GM21529 (cell line): Measurements from ENCODE around the gene LIMS2.

Experiments used
- ATAC-seq: cut with Tn5 transposase; IDR thresholded peaks from one replicate; pipeline ENCODE4 v1.9.1; 2021; ENCODE audit not compliant: unreplicated experiment

The LIMS2 gene

DNA sequence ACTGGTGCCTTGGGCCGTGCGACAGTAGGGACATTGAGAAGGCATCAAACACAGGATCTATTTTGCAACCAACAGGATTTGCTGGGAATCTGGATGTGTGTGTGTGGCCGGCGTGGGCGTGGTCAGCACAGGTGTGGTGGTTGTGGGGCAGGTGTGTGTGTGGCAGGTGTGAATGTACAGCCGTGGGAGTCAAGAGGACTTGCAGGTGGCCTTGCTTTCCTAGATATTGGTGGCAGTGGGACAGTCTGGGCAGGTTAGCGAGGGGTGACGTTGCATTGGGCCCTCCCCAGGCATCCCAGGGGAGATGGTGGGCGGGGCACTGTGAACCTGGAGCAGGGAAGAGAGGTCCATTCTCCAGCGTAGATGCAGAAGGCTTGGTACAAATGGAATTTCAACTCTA is 3.2 kb upstream of the LIMS2 start:
- ATAC-seq: no peak

DNA sequence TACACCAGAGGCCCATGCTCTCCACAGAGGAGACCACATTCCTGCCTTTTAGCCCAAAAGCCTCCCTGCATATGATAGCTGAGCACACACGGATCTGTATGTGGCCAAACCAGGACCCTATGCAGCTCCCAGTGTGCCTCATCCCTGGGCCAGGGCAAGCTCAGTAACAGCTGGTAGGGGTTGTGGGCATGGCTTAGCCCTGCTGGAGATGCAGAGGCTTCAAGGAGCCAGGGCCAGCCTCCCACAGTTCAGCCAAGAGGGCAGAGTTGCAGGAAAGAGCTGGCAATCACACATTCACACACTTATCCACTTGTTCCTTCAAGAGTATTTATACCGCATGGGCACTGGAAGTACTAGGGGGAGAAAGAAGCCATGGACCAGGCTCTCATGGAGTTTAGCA is 1.6 kb upstream of the LIMS2 start:
- ATAC-seq: no peak

DNA sequence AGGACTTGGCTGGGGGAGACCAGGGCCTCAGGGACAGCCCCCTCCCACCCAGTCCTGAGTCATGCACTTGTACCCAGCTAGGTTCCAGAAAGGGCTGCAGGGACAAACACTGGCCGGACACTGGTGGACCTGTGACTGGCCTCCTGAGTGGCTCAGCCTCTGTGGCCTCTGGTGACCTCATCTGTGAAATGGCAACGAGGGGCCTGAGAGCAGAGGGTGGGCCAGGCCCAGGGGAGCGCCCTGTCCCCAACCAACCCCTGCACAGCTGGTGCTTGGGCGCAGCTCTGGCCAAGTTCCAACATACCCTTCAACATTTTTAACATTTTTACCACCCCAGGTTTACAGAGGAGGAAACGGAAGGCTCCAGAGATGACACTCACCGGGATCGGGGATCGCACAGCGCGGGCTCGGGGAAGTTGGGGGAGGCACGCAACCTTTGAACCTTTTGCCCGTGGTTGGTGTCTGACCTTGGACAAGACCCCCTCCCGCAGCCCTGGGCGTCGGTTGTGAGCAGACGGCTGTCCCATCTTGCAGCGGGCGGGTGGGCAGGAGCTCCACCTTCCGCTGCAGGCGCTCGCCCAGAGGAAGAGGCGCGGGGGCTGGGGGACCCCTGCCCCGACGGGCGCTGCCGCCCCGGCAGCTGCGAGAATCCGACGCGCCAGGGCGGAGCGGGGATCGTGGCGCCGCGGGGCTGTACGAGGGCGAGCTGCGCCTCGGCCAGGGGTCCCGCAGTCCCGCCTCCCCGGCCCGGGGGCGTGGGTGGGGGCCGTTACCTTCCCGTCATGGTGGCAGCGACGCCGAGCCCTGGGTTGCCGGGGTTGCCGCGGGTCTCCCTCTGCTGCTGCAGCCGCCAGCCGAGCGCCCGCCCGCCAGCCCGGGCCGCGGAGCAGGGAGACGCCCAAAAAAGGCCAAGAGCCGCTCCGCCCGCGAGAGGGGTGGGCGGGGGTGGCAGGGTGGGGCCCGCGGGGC is 805 bp downstream of the LIMS2 start:
- no peak for ATAC-seq

DNA sequence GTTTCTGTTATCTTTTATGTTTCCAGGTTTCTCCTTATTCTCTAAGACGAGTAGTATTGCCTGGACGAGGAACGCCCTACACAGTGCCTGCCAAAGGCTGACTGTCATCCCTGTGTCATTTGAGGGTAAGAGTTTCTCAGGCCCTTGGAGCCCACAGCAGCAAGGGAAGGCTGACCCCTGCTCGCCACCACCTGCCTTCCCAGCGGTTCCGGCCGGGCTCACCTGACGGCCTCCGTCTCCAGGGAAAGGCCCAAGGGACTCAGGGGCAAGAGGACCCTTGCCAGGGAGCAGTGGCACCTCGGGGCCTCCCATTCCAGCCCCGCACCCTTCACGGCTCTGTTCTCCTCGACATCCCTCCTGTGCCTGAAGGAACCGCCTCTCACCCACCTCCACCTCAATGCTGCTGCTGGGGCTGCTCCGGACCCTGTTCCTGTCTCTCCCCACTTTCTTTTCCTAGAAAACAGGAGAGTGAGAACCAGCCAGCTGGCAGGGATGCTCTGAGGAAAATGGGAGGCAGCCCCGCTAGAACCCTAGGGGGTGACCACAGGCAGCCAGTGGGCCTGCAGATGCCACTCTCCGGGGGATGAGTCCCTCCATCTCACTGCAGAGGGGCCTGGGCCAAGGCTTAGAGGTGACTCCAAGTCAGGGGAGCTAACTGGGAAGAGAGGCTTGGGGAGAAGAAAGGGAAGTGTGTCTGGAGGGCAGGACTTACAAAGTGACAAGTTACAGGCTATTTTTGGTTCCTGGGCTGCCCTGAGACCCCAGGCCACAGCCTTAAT is 1.9 kb downstream of the LIMS2 start:
- ATAC-seq: no peak

GRCh38 chr2:127672341-127673224 is 2.7 kb downstream of the LIMS2 start:
- no peak for ATAC-seq

DNA sequence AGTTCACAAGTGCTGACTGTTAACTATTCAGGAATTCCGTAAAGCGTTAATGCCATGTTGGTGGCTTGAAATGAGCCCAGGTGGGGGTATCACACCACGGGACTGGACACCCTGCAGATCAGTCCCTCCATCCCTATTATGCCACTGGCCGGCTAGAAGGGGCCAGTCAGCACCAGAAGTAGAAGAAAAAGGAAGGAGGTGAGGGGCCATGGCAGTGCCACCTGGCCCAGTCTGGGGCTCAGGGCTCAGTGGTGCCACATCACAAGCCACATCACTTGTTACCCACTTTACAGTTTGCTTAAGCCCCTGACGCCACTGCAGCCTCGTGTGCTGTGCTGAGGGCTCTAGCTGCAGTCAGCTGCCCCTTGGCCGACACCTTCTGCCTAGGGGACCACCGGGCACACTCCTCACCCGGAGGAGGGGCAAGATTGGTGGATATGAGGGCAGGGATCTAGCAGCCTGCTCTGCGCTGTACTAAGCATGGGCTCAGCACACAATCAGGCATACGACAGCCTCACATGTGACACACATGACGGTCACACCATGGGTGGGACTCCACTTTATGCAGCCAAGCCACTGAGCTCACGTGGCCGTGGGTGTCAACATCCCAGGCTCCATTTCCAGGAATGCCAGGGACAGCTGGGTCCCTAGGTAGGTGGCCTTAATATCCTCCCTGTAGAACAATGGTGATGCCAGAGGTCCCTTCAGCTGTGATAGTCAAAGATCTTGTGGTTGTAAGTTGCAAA is 3.6 kb downstream of the LIMS2 start:
- ATAC-seq: no peak

DNA sequence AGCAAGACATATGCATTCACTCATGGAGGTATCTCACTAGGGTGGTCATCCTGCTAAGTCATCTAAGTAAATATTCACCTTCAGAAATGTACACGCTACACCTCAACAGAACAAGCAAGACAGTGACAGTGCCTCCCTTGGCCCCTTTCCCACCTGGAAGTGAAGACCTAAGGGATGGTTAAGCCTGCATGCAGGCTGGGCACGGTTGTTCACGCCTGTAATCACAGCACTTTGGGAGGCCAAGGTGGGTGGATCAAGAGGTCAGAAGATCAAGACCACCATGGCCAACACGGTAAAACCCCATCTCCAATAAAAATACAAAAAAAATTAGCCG is 4.4 kb downstream of the LIMS2 start:
- no peak for ATAC-seq

DNA sequence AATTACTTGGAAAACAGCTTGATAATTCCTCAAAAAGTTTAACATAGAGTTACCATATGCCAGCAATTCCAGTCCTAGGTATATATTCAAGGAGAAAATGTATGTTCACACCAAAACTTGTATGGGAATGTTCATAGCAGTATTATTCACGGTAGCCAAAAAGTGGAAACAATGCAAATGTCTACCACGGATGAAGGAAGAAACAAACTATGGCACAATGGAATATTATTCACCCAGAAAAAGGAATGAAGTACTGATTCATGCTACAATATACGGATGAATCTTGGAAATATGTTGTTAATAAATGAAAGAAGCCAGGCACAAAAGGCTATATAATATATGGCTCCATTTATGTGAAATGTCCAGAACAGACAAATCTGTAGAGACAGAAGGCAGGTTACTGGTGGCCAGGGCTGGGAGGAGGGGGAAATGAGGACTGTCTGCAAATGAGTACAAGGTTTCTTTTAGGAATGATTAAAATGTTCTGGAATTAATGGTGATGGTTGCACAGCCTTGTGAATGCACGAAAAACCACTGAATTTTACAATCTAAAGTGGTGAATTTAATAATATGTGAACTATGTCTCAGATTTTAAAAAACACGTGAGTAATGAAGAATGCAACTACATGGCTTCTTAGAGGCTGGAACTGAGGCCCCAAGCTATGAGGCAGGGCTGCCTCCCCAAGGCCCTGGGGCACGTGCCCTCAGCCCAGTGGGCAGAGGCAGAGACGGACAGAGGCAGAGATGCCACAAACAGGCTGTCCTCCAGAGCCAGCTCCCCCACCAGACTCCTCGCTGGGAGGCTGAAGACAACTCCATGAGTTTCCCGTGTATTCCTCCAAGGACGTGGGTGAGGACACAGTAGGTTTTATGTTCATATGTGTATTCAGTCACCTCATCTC is 5.0 kb downstream of the LIMS2 start:
- ATAC-seq: no peak

DNA sequence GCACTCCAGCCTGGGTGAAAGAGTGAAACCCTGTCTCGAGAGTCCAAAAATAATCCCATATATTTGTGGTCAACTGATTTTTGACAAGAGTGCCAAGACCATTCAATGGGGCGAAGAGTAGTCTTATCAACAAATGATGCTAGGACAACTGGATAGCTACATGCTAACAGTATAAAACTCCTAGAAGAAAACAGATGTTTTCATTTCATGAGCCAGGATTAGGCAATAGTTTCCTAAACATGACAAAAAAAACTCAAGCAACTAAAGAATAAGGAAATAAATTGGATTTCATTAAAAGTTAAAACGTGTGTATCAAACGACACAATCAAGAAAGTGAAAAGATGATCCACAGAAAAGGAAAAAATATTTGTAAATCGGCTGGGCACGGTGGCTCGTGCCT is 6.3 kb downstream of the LIMS2 start:
- ATAC-seq: no peak

DNA sequence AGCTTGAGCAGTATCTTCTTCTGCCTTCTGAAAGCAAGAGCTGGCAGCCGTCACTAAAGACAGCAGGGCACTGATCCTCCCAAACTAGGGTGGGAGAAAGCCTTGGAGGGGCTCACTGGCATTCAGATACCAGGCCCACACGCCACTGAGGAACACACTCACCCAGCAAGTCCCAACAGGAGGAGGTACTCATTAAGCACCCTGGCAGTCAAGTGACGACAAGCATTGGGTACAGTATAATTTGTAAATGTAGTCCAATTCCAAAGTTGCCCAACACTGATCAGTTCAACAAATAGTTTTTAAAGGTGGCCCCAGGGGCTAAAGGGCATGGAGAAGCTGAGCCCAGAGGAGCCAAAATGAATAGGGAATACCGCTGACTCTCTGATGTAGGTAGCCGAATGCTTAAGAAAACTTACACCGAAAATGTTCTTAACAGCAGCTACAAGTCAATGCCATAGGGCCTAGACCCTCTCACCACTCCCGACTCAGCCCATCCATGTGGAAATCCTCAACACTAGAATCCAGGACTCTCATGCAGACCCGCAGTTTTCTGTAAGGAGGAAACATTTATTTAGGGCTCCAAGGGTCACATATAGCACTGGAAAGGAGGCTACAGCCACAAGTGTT is 9.9 kb downstream of the LIMS2 start:
- ATAC-seq: no peak

DNA sequence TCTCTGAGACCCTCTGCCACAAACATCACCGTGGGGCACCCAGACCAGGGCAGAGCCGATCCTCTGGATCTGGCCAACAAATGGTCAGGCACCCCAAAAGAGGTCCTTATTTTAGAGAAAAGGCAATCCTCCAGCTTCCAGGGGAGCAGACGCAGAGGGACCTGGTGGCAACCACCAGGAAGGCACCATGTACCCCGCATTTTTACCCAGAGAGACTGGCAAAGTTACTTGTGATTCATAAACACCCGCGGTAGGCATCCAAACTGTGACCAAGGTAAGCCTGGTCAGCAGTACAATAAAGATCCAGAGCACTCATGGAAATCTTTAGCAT is 10.5 kb downstream of the LIMS2 start:
- ATAC-seq: no peak

DNA sequence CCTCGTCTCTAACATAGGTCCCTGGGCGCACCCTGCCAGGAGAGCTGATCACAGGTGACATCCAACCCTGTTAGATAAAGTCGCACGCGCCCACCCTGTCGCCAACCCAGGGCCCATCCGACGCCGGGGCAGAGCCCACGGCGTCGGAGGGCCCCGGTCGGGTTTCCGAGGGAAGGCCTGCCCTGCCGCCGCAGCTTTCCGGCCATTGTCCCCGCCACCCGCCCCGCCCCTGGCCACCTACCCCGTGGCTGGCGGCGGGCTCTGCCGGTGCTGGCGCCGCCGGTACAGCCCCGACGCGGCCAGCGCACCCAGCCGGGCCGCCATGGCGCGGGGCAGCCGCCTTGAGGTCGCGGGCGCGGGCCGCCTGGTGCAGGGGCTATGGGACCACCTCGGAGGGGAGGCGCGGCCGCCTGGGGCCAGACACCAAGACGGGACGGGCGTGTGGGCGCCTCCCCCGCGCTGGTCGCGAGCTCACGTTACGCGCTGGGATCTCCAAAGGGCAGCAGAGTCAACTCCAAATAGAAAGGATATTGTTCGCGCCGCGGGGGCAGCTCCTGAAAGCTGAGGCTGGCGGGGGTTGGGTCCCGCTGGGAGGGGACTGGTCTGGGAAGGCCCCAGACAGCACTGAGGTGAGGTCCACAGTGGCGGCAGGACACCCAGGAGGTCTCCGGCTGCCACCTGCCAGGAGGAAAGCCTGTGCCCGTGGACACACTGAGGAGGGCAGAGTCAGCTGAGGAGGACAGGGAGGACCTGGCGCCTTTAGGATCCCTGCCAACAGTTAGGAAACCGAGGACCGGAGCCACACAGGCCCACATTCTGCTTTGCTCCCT is 11.1 kb downstream of the LIMS2 start:
- no peak for ATAC-seq

- ATAC-seq: no peak
These were observed 11.7 kb downstream of the LIMS2 start for GRCh38 chr2:127663566-127664064.

- ATAC-seq: no peak
These were observed 12.3 kb downstream of the LIMS2 start for GRCh38 chr2:127662937-127663565.

- no peak for ATAC-seq
These were observed 13.3 kb downstream of the LIMS2 start for GRCh38 chr2:127661949-127662510.

- no peak for ATAC-seq
These were observed 14.2 kb downstream of the LIMS2 start for GRCh38 chr2:127661072-127661649.

DNA sequence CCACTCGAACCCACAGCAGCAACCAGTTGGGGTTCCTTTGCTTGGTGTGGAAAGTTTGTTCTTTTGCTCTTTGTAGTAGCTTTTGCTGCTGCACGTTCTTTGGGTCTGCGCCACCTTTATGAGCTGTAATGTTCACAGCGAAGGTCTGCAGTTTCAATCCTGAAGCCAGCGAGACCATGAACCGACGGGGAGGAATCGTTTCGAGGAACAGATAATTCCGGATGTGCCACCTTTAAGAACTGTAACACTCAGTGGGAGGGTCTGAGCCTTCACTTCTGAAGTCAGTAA is 15.1 kb downstream of the LIMS2 start:
- ATAC-seq: no peak
